Measurements from ENCODE around the gene ATP8A2. TPM values are rescaled to one million over a fixed set of nuclear protein-coding genes. Genes with fewer than 3 reads are reported as not detected.

Gene ATP8A2
- total RNA-seq, 1 donor from 2014 or later = 2.1 TPM

DNA sequence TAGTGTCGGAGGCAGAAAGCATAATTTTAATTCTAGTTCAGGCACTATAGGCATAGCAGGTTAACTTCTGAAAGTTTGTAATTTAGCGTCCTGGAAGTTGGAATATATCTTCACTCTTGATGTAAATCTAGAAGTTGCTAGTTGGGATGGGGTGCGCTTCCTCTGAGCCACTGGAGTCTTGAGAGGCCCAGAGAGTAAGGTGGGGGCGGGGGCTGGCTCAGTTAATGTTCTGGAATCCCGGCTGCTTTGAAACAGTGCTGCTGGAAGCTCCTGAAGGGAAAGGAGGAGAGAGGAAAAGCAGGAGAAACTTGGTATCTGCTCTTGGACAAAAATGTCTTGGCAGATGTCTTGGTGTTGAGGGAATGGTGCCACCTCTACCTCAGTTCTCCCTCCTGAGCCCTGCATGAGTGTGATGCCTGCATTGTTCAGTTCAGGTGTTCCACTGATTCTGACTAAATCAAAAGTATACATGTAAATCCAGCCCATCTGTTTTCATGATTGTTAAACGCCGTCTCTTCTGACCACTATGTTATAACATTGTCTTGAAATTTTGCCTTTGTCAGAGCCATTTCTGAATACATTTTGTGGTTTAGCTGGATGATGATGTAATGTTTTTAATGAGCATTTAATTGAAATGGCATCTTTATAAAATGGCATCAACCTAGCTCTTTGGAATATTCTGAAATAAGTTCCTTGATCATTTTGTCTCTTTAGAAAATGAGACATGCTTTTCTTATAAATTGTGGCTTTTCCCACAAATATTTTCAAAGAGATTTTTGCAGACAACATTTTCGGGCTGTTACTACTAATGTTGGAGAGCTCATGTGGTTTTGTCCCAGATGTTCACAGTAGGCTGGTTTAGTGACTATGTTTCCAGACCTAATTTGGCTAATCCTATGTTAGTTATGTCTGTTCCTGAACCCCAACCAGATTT, 477.3 kb downstream of the ATP8A2 start:
- Histone ChIP-seq H3K36me3 (ENCODE audit: control insufficient read depth in 3 of 3, insufficient read depth in 3 of 3, low read length in 3 of 3) (no peaks in the 10 kb centered on the region), H3K9ac (ENCODE audit: low read depth in 1 of 3, low read length in 3 of 3) (no peak overlapping the region), H3K27ac (ENCODE audit: low read depth, low read length) (no peak overlapping the region), H3K27me3 (ENCODE audit: control insufficient read depth in 3 of 3, insufficient read depth in 3 of 3, low read length in 3 of 3) (no peaks in the 10 kb centered on the region), H3K4me1 (ENCODE audit: control insufficient read depth in 3 of 3, insufficient read depth in 3 of 3, low read length in 3 of 3) (no peaks in the 10 kb centered on the region), H3K9me3 (ENCODE audit: control insufficient read depth in 3 of 3, low read length in 3 of 3) (no peaks in the 10 kb centered on the region), H3K4me3 (ENCODE audit: low read length in 3 of 3) (no peak overlapping the region)

DNA sequence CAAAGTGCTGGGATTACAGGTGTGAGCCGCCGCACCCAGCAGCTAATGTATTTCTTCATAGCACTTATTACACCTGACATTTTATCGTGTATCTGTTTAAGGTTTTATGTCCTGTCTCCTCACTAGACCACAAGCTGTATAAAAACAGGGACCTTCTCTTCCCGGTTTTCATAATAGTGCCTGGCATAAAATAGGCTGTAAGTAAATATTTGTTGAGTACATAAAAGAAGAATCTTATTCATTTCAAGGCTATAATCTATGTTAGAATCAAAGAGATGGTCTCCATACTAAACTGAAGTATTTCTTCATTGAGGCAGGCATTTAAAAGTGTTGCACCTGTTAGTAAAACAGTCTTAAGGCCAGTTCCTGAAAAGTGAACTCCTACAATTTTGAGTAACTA, 486.1 kb downstream of the ATP8A2 start:
- no peaks in the 10 kb centered on the region for H3K27me3 ChIP-seq (ENCODE audit: control insufficient read depth in 3 of 3, insufficient read depth in 3 of 3, low read length in 3 of 3)

DNA sequence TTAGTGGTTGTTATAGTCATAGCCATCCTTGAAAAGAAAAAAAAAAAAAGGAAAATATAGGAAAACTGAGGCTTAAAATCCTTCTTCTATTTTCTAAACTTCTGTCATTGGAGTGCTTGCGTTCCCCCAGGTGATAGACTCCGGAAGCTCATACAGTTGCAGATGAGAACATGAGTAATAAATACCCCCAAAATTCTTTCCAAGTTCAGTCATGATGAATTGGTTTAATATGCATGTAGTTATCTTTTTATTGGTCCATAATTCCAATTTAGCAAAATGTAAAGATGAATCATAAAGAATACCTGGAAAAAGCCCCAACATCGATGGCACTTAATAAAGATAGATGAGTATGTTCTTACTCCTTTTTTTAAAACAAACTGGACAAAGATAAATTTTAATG, 487.8 kb downstream of the ATP8A2 start:
- no peak overlapping the region for H3K9ac ChIP-seq (ENCODE audit: low read depth in 1 of 3, low read length in 3 of 3)
- no peak overlapping the region for H3K4me3 ChIP-seq (ENCODE audit: low read length in 3 of 3)
- no peaks in the 10 kb centered on the region for H3K27me3 ChIP-seq (ENCODE audit: control insufficient read depth in 3 of 3, insufficient read depth in 3 of 3, low read length in 3 of 3)
- no peaks in the 10 kb centered on the region for H3K4me1 ChIP-seq (ENCODE audit: control insufficient read depth in 3 of 3, insufficient read depth in 3 of 3, low read length in 3 of 3)
- H3K27ac ChIP-seq (ENCODE audit: low read depth, low read length) = no peak overlapping the region
- H3K9me3 ChIP-seq (ENCODE audit: control insufficient read depth in 3 of 3, low read length in 3 of 3) = no peaks in the 10 kb centered on the region
- H3K36me3 ChIP-seq (ENCODE audit: control insufficient read depth in 3 of 3, insufficient read depth in 3 of 3, low read length in 3 of 3) = no peaks in the 10 kb centered on the region

More for the DNA sequence above, 486.1 kb downstream of the ATP8A2 start:
- H3K27ac ChIP-seq (ENCODE audit: low read depth, low read length) = no peak overlapping the region
- H3K9me3 ChIP-seq (ENCODE audit: control insufficient read depth in 3 of 3, low read length in 3 of 3) = no peaks in the 10 kb centered on the region
- no peak overlapping the region for H3K9ac ChIP-seq (ENCODE audit: low read depth in 1 of 3, low read length in 3 of 3)
- no peak overlapping the region for H3K4me3 ChIP-seq (ENCODE audit: low read length in 3 of 3)
- no peaks in the 10 kb centered on the region for H3K4me1 ChIP-seq (ENCODE audit: control insufficient read depth in 3 of 3, insufficient read depth in 3 of 3, low read length in 3 of 3)
- H3K36me3 ChIP-seq (ENCODE audit: control insufficient read depth in 3 of 3, insufficient read depth in 3 of 3, low read length in 3 of 3) = no peaks in the 10 kb centered on the region

DNA sequence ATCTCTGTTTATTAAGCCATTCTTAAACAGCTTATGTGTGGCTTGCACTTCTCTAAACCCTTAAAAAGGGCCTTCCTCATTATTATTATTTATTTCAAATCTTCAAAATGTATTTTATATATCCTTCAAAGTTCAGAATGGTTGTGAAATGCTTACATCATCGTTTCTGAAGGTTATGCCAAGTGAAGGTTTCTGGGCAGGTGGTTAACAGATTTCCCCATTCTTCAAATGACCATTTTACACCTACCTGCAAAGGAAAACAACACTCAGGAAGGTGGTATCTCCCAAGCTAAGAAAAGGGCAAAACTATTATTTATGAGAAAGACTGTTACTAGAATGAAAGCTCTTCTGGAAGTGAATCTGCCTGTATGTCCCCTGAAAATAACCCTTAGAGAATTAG, 488.5 kb downstream of the ATP8A2 start:
- Histone ChIP-seq H3K27me3 (ENCODE audit: control insufficient read depth in 3 of 3, insufficient read depth in 3 of 3, low read length in 3 of 3) (no peaks in the 10 kb centered on the region), H3K4me3 (ENCODE audit: low read length in 3 of 3) (no peak overlapping the region), H3K9ac (ENCODE audit: low read depth in 1 of 3, low read length in 3 of 3) (no peak overlapping the region), H3K27ac (ENCODE audit: low read depth, low read length) (no peak overlapping the region), H3K36me3 (ENCODE audit: control insufficient read depth in 3 of 3, insufficient read depth in 3 of 3, low read length in 3 of 3) (no peaks in the 10 kb centered on the region), H3K4me1 (ENCODE audit: control insufficient read depth in 3 of 3, insufficient read depth in 3 of 3, low read length in 3 of 3) (no peaks in the 10 kb centered on the region), H3K9me3 (ENCODE audit: control insufficient read depth in 3 of 3, low read length in 3 of 3) (no peaks in the 10 kb centered on the region)

DNA sequence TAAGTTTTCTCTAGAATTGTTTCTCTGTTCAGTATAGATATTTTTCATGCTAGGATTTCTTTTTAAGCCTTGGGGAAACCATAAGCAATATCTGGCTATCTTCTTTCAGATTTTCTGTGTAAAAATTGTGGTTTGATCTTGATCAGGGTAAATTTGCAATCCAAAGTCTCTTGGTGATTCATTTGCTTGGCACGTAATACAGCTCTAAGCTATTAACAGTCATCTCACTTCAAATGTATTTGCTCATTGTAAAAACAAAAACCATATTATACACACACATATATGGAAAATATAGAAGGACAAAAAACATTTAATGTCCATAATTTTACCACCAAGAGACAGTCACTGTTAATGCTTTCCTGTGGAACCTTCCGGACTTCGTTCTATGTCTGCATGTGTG, 489.1 kb downstream of the ATP8A2 start:
- H3K4me1 ChIP-seq (ENCODE audit: control insufficient read depth in 3 of 3, insufficient read depth in 3 of 3, low read length in 3 of 3) = no peaks in the 10 kb centered on the region
- no peaks in the 10 kb centered on the region for H3K27me3 ChIP-seq (ENCODE audit: control insufficient read depth in 3 of 3, insufficient read depth in 3 of 3, low read length in 3 of 3)
- no peak overlapping the region for H3K4me3 ChIP-seq (ENCODE audit: low read length in 3 of 3)
- no peak overlapping the region for H3K9ac ChIP-seq (ENCODE audit: low read depth in 1 of 3, low read length in 3 of 3)
- H3K27ac ChIP-seq (ENCODE audit: low read depth, low read length) = no peak overlapping the region
- no peaks in the 10 kb centered on the region for H3K9me3 ChIP-seq (ENCODE audit: control insufficient read depth in 3 of 3, low read length in 3 of 3)
- H3K36me3 ChIP-seq (ENCODE audit: control insufficient read depth in 3 of 3, insufficient read depth in 3 of 3, low read length in 3 of 3) = no peaks in the 10 kb centered on the region

DNA sequence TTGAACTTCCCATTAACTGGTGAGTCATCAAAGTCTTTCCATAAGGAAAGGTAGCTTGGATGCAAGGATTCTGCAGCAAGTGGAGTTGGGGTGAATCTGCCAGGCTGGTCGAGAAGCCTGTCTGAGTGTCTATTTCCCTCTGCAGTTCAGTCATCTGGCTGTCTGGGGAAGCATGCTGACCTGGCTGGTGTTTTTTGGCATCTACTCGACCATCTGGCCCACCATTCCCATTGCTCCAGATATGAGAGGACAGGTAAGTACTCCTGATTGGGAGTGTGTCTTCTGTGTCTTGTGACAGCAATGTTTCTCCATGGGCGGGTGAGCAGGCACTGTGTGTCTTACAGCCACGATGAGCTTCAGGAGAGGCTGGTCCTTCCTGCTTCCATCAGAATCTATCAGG, 490.4 kb downstream of the ATP8A2 start:
- Histone ChIP-seq H3K4me3 (ENCODE audit: low read length in 3 of 3) (no peak overlapping the region), H3K27me3 (ENCODE audit: control insufficient read depth in 3 of 3, insufficient read depth in 3 of 3, low read length in 3 of 3) (no peaks in the 10 kb centered on the region), H3K9me3 (ENCODE audit: control insufficient read depth in 3 of 3, low read length in 3 of 3) (no peaks in the 10 kb centered on the region), H3K36me3 (ENCODE audit: control insufficient read depth in 3 of 3, insufficient read depth in 3 of 3, low read length in 3 of 3) (no peaks in the 10 kb centered on the region), H3K4me1 (ENCODE audit: control insufficient read depth in 3 of 3, insufficient read depth in 3 of 3, low read length in 3 of 3) (no peaks in the 10 kb centered on the region), H3K9ac (ENCODE audit: low read depth in 1 of 3, low read length in 3 of 3) (no peak overlapping the region), H3K27ac (ENCODE audit: low read depth, low read length) (no peak overlapping the region)

DNA sequence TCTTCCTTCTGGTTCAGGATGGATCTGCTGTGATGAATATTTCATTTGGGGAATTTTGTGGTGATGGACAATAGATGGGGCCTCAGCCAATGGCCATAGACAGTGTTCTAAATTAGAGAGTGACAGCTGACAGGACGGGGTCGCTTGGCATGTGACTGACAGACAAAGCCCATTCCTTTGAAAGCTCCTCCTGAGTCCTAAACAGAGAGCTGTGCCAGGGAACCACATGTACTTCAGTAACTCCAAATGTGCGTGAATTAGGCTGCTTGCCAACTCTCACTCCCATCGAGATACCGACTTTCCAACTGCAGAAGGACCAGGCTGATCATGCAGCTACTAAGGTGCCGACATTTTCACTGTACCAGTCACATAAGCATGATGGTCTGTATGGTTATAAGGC, 492.3 kb downstream of the ATP8A2 start:
- no peaks in the 10 kb centered on the region for H3K9me3 ChIP-seq (ENCODE audit: control insufficient read depth in 3 of 3, low read length in 3 of 3)
- H3K4me3 ChIP-seq (ENCODE audit: low read length in 3 of 3) = no peak overlapping the region
- no peak overlapping the region for H3K9ac ChIP-seq (ENCODE audit: low read depth in 1 of 3, low read length in 3 of 3)
- no peak overlapping the region for H3K27ac ChIP-seq (ENCODE audit: low read depth, low read length)
- no peaks in the 10 kb centered on the region for H3K4me1 ChIP-seq (ENCODE audit: control insufficient read depth in 3 of 3, insufficient read depth in 3 of 3, low read length in 3 of 3)
- H3K27me3 ChIP-seq (ENCODE audit: control insufficient read depth in 3 of 3, insufficient read depth in 3 of 3, low read length in 3 of 3) = no peaks in the 10 kb centered on the region
- H3K36me3 ChIP-seq (ENCODE audit: control insufficient read depth in 3 of 3, insufficient read depth in 3 of 3, low read length in 3 of 3) = no peaks in the 10 kb centered on the region

DNA sequence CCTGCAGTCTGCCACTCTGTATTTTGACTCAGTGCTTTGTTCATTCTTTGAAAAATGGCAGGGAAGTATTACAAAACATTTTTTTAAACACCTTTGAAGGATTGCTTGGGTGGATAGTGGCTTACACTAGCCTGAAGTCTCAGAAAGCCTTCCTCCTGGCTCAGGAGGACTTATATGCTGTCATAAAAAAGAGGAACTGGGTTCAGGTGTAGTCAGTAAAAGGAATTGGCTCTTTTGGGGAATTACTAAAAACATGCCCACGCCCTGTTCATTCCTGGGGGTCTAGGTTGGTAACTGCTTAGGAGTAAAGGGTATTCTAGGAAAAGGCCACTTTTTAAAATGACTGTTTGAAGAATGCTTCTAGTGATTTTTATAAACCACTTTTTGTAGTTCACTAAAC, 493.2 kb downstream of the ATP8A2 start:
- Histone ChIP-seq H3K27ac (ENCODE audit: low read depth, low read length) (no peak overlapping the region), H3K36me3 (ENCODE audit: control insufficient read depth in 3 of 3, insufficient read depth in 3 of 3, low read length in 3 of 3) (no peaks in the 10 kb centered on the region), H3K9me3 (ENCODE audit: control insufficient read depth in 3 of 3, low read length in 3 of 3) (no peaks in the 10 kb centered on the region), H3K4me3 (ENCODE audit: low read length in 3 of 3) (no peak overlapping the region), H3K27me3 (ENCODE audit: control insufficient read depth in 3 of 3, insufficient read depth in 3 of 3, low read length in 3 of 3) (no peaks in the 10 kb centered on the region), H3K9ac (ENCODE audit: low read depth in 1 of 3, low read length in 3 of 3) (no peak overlapping the region), H3K4me1 (ENCODE audit: control insufficient read depth in 3 of 3, insufficient read depth in 3 of 3, low read length in 3 of 3) (peaks cover 3 to 5% (median 5%) of the 10 kb centered on the region in 3 donors)

DNA sequence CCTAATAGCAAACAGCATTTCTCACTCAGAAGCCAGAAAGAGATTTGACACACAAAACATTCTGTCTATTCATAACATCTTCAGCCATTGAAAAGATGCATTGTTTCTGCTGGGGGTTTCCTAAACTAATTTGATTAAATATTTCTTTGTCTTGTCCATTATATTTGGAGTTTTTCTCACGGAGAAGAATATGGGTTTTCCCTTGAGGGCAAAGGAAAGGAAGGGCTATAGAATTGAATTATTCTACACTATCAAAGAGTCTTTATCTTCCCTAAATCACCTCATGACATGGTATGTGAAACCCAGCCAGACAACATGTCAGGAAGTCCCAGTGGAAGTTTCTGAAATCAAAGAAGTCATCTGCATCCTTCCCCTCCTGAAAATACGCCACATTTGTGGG, 493.6 kb downstream of the ATP8A2 start:
- no peak overlapping the region for H3K4me3 ChIP-seq (ENCODE audit: low read length in 3 of 3)
- H3K36me3 ChIP-seq (ENCODE audit: control insufficient read depth in 3 of 3, insufficient read depth in 3 of 3, low read length in 3 of 3) = no peaks in the 10 kb centered on the region
- H3K9me3 ChIP-seq (ENCODE audit: control insufficient read depth in 3 of 3, low read length in 3 of 3) = no peaks in the 10 kb centered on the region
- H3K4me1 ChIP-seq (ENCODE audit: control insufficient read depth in 3 of 3, insufficient read depth in 3 of 3, low read length in 3 of 3) = peaks cover 7 to 9% (median 9%) of the 10 kb centered on the region in 3 donors
- H3K27ac ChIP-seq (ENCODE audit: low read depth, low read length) = no peak overlapping the region
- no peaks in the 10 kb centered on the region for H3K27me3 ChIP-seq (ENCODE audit: control insufficient read depth in 3 of 3, insufficient read depth in 3 of 3, low read length in 3 of 3)
- no peak overlapping the region for H3K9ac ChIP-seq (ENCODE audit: low read depth in 1 of 3, low read length in 3 of 3)

DNA sequence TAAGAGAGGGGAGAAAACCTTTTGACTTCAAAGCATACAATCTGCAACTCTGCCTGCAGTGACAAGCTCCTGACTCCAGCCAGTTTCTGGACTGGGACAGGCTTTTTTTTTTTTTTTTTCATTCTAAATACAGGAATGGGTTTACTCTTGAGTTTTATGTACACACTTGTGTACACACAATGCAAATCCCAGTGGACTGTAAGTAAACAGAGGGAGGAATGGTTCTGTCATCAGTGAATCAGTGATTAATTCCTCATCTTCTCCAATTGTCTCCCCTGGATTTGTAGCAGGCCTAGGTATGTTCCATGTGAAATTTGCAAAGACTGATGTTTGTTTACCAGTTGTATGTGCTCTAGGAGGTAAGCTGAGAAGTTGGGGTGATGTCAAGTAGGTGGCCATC, 495.3 kb downstream of the ATP8A2 start:
- Histone ChIP-seq H3K4me3 (ENCODE audit: low read length in 3 of 3) (no peak overlapping the region), H3K9ac (ENCODE audit: low read depth in 1 of 3, low read length in 3 of 3) (no peak overlapping the region), H3K27ac (ENCODE audit: low read depth, low read length) (no peak overlapping the region), H3K27me3 (ENCODE audit: control insufficient read depth in 3 of 3, insufficient read depth in 3 of 3, low read length in 3 of 3) (no peaks in the 10 kb centered on the region), H3K9me3 (ENCODE audit: control insufficient read depth in 3 of 3, low read length in 3 of 3) (no peaks in the 10 kb centered on the region), H3K36me3 (ENCODE audit: control insufficient read depth in 3 of 3, insufficient read depth in 3 of 3, low read length in 3 of 3) (no peaks in the 10 kb centered on the region), H3K4me1 (ENCODE audit: control insufficient read depth in 3 of 3, insufficient read depth in 3 of 3, low read length in 3 of 3) (peaks cover 12 to 19% (median 12%) of the 10 kb centered on the region in 3 donors)
